ENCODE data around the gene SPATA3. TPM values are rescaled to one million over a fixed set of nuclear protein-coding genes. Genes with fewer than 3 reads are reported as not detected.

The SPATA3 gene
- total RNA-seq, 1 experiment from 2014 or later = not detected

GRCh38 chr2:231056453-231057416 is 60.8 kb downstream of the SPATA3 start, which contains the start of gene PSMD1:
PSMD1 (plus strand) TSS chr2:231056867; CDS start chr2:231057026, 159 bp downstream.
- in situ Hi-C loops (cut with HindIII; ENCODE audit: low pct_unique_long_range_greater_than_20kb, low sequenced_read_pairs) = no loop called here
- peak; percentile 87 for DNase-seq (ENCODE audit: low read depth)

GRCh38 chr2:231057590-231057989 is 61.7 kb downstream of the SPATA3 start:
- in situ Hi-C loops (cut with HindIII; ENCODE audit: low pct_unique_long_range_greater_than_20kb, low sequenced_read_pairs) = no loop called here
- DNase-seq (ENCODE audit: low read depth) = no peak

Other genes starting within 250 kb of the SPATA3 start
- gene ITM2C, start 131.2 kb upstream of the SPATA3 start, total RNA-seq (2014; rRNA removed; shearing (Covaris generic); ENCODE audit: low replicate concordance) = 106 and 109 TPM in 2 replicates
- 0.03 and 0.49 TPM in 2 replicates for gene GPR55, start 70.9 kb upstream of the SPATA3 start, total RNA-seq (2014; rRNA removed; shearing (Covaris generic); ENCODE audit: low replicate concordance)
- 12.8 and 21.5 TPM in 2 replicates for gene C2orf72, start 41.4 kb downstream of the SPATA3 start, total RNA-seq (2014; rRNA removed; shearing (Covaris generic); ENCODE audit: low replicate concordance)
- gene PSMD1, start 60.7 kb downstream of the SPATA3 start, total RNA-seq (2014; rRNA removed; shearing (Covaris generic); ENCODE audit: low replicate concordance) = 32.6 and 37.6 TPM in 2 replicates
- 0.12 and 0.51 TPM in 2 replicates for gene HTR2B, start 128.9 kb downstream of the SPATA3 start, total RNA-seq (2014; rRNA removed; shearing (Covaris generic); ENCODE audit: low replicate concordance)
- gene ARMC9, start 202.5 kb downstream of the SPATA3 start, total RNA-seq (2014; rRNA removed; shearing (Covaris generic); ENCODE audit: low replicate concordance) = 39.4 and 39.8 TPM in 2 replicates

Data from Caki2 (cell line).